Measurements from ENCODE around the gene LCMT1.
"Not testable (repeated sequence)": the region's sequence is repeated elsewhere in the genome, so short reads cannot be mapped to it uniquely, and the experiment has no call there.

LCMT1 gene

DNA sequence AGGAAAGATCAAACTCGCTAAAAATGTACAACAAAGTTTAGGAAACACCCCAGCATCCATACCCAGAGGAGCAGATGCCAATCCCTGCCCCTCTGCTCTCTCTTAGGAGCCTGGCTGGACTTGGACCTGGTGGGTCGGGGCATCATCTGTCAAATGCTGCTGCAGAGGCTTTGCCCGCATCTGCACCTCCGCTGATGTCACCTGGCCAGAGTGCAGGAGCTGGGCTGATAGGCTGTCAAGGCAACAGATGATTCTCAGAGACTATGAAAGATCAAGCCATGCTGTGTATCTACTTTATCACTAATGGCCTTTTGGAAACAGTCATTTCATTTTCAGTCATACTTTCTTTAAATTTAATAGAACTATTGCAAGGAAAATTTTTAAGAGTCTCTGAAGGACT lies 15.9 kb upstream of the LCMT1 start:
- no peak for DNase-seq

DNA sequence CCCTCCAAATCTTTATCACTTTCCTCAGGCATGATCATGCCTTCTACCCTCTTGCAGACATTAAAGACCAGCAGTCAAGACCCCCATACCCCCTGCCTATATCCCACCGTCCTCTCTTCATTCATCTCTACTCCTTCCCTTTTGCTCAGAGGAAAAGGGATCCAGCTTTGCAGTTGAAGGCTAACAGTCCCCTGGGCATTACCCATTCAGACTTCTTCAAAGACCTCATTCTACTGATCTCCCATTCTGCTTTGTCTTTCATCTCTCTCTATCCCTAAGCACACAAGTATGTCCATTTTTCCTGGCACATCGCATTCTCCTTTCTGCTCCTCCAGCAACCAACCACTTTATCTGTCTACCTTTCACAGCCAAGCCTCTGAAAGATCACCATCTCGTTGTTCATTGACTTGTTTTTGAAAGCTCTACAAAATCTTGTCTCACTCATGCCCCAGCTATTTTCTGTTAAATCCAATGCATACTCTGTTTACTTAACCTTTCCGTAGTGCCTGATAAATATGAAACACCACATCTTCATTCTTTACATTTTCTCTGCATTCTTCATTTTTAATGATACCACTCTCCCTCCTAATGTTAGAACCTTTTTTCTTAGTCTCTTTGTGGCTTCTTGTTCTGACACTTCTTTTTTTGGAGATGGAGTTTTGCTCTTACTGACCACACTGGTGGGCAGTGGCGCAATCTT lies 14.1 kb upstream of the LCMT1 start:
- DNase-seq: no peak

DNA sequence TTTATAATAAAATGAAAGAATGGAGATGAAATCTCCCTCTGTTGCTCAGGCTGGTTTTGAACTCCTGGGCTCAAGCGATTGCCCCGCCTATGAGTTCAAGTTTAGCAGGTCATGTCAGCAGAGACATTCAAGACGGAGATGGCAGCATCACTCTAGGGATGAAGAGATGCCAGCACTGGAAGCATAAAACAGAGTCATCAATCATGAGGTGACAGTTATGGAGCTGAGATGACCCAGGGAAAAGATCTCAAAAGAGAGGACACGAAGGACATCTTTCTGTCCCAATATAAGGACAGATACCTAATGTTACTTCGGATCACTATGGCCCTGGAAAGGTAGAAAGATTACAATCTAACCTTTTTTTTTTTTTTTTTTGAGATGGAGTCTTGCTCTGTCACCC lies 11.0 kb upstream of the LCMT1 start:
- DNase-seq: no peak

DNA sequence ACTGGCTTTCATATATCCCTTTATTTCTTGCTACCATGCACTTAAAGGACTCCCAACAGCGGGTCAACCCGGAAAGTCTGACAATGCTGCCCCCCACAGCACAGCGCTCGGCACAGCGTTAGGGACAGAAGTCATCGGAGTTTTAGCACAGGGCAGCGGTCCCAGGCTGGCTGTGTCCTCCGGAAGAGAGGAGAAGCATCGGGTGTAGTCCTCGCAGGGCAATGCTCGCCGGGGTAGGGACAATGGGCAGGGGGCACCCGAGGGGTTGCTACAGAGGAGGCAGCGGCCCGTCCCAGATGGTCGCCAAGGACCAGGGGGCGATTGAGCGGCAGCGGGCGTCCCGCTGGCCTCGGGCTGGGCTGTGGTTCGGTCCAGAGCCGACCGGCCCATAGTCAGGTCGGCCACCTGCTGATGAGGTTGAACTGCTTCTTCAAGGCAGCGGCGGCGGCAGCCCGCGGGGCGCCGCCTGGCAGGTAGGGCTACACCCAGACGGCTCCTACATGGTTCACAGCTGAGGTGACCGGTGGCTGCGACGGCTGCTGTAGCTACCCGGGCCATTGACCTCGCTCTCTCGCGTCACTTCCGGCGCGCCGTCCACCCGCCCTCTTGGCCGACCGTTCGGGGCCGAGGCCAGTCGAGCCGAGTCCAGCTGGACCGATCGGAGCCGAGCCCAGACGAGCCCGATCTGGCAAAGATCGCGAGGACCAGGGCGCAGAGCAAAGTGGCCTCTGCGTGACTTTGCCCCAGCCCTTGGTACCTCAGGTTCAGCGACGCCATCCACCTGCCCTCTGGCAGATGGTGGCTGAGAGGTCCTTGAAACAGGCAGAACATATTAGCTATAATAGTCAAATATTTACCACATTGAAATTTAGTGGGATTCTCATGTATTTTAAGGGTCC lies 4.7 kb upstream of the LCMT1 start:
- DNase-seq: peak; percentile 34 to 80

DNA sequence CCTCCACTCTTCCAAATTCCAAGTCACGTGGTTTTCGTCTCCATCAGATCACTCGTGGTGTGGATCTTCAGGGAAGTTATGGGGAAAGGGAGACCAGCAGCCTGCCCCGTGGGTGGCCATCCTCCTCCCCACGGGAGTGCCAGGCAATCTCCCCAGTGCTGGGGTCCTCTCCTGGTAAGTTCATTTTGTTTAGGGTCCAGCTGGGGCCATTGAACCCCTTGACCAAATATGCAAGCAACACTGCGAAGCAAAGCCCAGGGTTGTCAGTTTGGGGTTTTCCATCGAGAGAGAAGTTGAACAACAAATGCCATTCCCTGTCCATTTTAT lies 4.1 kb upstream of the LCMT1 start:
- no peak for DNase-seq

DNA sequence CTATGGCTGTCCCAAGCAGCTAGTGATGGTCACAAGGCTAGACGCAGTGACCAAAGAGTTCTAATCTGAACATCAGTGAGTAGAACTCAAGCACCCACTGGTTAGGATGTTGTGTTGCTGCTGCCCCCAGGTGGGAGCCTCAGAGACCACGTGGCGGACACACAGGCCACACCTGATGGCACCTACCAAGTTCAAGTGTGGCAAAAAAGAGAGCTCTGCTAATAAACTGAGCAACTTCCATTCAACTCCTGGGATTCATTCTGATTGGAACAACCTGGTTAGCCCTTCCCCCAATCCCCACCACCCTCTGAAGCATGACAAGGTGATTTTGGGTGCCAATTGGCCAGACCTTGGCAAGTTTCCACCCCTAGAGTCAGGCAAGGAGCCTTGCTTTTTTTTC lies 3.5 kb upstream of the LCMT1 start:
- peak in 1 of 2 experiments; percentile 5 for DNase-seq

DNA sequence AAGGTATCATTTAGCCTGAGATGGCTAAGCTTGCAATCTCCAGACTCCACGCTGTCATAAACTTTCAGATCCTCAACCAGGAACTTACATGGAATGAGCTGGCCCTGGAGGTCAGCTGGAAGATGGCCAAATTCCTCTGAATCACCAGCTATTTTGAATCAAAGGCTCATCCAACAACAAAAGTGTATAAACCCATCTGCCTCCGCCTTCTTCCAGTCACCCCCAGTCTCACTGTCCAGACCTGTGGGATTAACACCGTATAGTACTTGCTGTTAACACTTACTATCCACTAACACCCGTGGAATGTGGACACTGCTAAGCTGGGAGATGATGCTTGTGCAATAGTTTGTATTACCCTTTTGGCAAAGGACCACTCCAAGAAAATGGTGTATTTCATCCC lies 1.9 kb upstream of the LCMT1 start:
- DNase-seq: peak in 1 of 2 experiments; percentile 24

DNA sequence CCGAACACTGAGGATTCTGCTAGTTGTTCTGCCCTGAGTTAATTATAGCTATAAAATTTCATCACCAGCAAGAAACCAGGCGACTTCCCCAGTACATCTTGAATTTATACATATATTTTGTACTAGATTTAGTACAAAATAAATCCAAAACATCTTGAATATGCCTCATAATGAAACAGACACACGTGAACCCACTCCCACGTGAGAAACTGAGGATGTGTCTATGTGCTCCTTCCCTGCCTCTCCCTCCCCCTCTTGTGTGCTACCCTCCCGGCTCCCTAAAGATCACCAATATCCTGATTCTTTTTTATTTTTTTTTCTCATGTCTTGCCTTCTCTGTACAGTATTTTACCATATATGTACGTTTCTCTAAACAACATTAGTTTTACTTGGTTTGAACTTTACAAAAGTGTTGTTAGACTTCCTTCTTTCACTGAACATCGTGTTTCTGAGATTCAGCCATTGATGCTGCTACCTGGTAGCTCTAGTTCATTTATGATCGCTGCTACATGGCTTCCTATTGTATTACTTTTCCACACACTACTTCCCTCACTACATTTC lies 1.1 kb upstream of the LCMT1 start:
- DNase-seq: peak in 1 of 2 experiments; percentile 4

DNA sequence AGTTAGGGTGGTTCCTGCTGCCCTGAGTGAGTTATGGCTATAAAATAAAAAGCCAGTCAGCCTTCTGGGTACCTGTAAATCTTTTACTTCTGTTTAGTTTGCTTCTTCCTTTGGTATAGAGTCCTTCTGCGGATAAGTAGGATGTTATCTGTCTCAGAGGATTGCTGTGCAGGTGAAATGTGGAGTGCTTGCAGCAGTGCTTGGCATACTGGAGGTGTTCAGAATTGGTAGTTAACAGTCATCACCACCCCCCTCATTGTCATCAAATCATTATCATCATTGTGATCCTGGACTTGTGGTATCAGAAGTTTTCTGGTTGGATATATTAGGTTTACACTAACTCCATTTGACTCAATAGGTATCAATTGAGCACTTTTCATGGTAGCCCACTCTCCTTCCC lies 2.6 kb downstream of the LCMT1 start:
- no peak for DNase-seq

DNA sequence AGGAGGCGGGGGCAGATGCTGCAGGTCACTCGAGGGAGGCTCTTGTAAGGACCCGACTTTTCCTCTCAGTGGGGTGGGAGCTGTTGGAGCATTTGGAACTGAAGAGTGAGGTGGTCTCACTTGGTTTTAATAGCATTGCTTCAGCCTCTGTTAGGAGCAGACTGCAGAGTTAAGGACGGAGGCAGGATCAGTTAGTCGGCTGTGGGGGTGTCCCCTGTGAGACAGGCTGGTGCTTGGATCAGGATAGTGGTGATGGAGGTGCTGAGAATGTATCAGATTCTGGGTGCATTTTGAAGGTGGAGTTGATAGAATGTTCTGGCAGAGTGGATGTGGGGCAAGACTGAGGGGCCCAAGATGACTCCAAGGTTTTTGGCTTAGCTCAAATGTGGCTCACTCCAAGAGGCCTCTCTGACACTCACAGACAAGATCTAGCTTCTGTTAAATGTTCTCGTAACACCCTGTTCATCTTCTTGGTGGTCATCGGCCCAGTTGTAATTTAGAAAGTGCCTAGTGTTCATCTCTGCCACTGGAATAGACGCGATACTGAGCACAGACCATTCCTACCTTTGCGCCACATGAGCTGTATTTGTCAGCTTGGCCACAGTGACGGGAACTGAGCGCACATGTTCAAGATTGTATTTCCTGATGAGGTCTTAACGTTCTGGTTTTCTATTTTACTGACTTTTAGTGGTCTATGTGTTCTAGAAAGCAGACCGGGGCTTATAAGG lies 7.5 kb downstream of the LCMT1 start:
- no peak for DNase-seq

DNA sequence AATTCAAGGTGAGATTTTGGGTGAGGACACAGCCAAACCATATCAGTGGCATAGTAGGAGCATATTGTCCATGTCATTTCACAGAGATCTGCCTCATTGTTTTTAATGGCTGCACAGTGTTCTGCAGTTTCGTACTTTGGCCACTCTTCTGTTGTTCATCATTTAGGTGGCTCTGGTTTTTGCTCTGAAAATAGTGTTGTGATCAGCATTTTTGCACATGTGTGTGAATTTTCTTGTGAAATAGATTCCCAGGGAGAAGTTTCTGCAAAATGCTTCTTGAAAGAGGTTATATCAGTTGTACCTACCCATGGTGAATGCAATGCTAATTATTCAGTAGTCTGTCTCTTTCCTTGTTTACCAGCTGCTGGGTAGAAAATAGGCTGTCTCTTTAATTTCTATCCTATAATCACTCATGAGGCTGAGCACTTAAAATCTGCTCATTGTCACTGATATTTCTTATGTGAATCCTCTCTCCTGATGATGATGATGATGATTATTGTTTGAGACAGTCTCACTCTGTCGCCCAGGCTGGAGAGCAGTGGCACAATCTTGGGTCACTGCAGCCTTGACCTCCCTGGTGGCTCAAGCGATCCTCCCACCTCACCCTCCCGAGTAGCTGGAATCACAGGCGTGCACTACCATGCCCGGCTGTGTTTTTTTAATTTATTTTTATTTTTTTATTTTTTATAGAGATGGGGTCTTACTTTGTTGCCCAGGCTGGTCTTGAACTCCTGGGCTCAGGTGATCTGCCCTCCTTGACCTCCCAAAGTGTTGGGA lies 10.5 kb downstream of the LCMT1 start:
- no peak for DNase-seq

DNA sequence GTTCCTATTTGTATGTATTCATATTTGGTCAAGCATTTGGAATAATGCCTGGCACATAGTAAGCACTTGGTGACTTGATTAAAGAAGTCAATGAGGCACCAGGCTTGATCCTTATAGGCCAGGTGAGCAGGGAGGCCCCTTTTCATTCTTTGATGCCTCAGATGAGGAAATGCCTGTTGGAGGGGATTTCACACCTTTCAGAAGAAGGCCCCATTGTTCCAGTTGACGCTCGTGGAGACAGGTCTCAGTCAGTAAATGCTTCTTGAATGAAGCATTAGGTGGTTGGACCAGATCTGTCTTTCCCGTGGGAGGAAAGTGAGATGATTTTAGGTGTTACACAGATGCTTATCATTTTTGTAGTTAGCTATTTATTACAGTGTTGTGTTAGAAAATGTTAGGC lies 13.0 kb downstream of the LCMT1 start:
- no peak for DNase-seq

DNA sequence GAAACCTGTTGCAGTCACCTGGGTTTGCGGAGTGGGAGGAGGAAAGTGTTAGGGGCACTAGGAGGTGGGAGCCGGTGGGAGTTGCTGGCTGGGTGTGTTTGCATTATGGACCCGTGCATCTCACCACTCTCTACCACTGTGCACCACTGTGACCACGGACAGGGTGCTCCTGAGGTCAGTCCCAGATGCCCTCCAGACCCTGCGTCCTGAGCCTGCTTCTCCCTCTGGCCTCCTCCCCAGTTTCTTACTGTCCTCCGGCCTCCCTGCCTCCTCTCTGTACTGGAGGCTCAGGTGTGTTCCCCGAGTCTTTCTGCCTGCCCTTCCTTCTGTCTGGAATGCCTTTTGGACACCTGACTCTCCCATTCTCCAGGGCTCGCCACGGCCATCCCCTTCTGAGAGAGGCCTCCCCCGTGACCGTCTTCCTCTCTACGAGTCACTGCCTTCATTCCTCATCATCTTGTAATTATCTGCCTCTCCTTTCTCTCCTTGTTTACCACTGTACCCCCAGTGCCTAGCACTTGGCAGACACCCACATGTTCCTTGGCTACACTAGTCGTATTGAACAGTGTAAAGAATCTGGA lies 14.6 kb downstream of the LCMT1 start:
- DNase-seq: not testable (repeated sequence)

DNA sequence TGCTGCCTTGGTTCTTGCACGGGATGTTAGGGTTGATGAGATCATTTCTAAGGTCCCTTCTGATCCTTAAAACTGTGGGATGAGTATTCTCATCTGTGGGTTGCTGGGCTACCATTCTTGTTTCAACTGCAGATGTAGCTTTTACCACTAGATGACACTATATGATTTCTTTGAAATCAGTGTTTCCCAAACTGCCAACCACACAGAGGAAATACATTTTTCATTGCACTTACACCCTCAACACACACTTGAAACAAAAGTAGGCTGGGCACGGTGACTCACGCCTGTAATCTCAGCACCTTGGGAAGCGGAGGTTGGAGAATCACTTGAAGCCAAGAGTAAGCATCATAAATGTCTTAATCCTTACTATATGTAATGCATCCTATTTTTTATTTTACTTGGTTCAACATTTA lies 15.3 kb downstream of the LCMT1 start:
- DNase-seq: peak in 1 of 2 experiments; percentile 5

DNA sequence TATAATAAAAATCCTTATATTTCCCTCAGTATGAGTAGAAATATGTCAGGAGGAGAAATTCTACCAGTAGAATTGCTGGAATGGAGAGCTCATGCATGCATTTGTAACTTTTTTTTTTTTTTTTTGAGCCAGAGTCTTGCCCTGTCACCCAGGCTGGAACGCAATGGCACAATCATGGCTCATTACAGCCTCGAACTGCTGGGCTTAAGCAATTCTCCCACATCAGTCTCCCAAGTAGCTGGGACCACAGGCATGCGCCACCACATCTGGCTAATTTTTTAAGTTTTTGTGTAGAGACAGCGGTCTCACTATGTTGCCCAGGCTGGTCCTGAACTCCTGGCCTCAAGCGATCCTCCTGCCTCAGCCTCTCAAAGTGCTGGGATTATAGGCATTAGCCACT lies 21.2 kb downstream of the LCMT1 start:
- DNase-seq: not testable (repeated sequence)

DNA sequence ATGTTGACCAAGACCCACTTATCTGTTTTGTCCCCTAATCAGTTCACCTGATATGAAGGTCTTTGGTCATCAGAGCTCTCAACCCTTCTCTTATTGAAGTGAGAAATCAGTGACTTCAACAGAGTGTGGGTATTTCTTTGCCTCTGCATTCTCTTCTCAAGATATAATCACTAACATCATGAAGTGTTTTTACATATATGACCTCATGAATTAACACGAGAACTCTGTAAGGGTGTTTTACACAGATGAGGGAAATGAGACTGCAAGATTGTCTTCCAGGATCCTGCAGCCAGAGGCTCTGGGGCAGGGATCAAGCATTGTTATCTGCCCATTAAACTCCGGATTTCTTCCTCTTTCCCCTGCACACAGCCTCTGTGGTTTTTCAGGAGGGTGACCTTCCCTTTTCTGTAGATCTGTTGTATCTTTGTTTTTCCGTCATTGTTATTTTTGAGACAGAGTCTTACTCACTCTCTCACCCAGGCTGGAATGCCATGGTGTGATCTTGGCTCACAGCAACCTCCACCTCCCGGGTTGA lies 22.7 kb downstream of the LCMT1 start:
- no peak for DNase-seq

DNA sequence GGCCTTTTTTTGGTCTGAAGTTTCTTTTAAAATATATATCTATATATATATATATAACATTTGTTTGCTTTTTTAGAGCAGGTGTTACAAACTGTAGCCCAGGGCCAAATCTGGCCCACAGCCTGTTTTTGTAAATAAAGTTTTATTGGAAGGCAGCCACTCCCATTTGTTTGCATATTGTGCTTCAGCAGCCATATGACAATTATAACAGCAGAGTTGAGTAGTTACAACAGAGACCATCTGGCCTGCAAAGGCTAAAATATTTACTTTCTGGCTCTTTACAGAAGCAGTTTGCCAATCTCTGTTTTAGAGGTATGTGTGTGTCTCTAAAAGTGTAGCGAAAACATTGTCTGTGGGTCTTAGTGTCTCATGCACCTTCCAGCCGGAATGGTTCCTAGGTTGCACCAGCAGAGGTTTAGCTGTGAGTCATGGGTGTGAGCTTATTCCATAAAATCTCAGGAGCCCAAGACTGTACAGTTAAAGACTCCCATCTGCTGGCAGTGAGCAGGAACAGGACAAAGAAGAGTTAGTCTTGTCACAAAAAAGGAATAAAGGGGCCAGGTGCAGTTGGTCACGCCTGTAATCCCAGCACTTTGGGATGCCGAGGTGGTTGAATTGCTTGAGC lies 23.8 kb downstream of the LCMT1 start:
- DNase-seq: peak; percentile 15 to 61

DNA sequence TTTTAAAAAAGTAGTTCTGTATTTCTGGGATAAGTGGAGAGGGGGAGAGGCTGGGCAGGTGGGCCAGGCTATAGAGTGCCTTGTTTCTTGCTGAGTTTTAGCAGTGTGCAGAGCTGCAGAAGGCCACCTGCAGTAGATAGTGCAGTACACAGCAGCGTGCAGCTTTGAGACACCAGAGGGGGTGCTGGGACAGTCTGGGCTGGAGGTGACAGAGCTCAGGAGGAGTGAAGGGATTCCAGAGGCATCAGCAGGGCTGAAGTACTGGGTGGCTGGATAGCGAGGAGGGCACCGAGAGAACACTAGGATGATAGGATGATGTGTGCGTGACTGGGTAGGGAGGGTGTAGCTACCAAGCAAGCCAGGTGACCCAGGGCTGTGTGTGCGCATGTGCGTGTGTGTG lies 26.6 kb downstream of the LCMT1 start:
- DNase-seq: no peak

DNA sequence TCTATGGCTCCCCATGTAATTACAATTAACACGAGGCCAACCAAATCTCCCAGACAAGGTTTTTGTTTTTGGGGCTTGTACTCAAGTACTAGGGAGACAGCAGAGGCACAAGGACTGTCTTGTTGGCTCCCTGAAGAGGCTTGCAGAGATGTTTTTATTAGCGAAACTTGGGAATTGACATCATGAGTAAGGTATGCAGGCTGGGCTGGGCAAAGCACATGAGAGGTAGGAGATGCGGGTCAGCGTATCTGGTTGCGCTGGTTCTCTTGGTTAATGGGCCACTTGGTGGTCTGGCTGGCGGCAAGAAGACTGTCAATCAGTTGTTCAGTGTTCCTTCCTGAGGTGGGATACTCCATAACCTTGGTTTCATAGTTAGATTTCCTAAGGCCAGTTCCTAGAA lies 28.9 kb downstream of the LCMT1 start:
- no peak for DNase-seq

DNA sequence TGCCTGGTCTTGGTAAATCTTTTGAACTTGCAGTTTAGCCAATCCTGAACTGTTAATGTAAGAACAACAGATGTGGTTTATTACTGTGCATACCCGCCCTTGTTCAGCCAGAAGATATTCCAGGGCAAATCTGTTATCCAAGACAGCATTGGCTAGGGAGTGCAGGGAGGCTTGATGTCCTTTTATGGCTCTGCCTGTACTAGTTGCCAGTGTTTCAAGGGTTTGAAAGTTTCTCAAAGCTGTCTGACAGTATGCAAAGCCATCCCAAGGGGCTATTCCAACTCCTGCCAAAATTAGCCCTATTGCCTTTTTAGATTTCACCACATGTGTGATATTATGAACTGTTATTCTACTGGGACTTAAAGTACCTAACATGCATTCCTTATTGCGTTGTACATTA lies 30.1 kb downstream of the LCMT1 start:
- no peak for DNase-seq

DNA sequence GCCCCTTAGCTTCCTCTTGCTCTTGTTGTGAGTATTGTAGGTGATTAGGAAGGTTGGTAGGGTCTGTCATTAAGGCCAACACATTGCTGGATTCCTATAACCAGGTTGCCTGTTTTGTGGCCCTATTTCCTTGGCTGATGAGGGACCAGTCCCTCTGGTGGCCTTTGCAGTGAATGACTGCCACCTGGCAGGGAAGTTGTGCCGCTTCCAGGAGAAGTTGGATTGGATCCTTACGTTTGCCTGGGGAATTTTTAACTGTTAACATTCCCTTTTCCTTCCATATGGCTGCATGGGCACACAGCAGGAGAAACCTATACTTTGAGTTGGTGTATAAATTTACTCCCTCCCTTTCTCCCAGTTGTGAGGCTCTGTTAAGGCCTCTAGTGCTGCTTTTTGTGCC lies 32.4 kb downstream of the LCMT1 start:
- DNase-seq: no peak
